ENCODE data around the gene RNF213. TPM values are rescaled to one million over a fixed set of nuclear protein-coding genes. Genes with fewer than 3 reads are reported as not detected.

Gene RNF213
- total and polyA plus RNA-seq, 9 donors = 21.5 to 89.1 (median 50.8) TPM

DNA sequence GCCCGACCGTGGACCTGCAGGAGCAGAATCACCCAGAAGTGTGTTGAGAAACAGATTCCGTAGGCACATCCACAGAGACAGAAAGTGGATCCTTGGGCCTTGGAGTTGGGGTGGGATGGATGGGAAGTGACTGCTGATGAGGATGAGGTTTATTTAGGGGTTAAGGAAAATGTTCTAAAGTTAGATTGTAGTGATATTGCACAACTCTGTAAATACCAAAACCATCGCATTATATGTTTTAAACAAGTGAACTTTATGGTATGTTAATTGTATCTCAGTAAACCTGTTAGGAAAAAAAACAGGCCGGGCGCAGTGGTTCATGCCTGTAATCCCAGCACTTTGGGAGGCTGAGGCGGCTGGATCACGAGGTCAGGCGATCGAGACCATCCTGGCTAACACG is 157.9 kb downstream of the RNF213 start:
- TF ChIP-seq EP300 (IDR thresholded peaks at IDR 0.05) = no peak
- TF ChIP-seq, protein P1, sequence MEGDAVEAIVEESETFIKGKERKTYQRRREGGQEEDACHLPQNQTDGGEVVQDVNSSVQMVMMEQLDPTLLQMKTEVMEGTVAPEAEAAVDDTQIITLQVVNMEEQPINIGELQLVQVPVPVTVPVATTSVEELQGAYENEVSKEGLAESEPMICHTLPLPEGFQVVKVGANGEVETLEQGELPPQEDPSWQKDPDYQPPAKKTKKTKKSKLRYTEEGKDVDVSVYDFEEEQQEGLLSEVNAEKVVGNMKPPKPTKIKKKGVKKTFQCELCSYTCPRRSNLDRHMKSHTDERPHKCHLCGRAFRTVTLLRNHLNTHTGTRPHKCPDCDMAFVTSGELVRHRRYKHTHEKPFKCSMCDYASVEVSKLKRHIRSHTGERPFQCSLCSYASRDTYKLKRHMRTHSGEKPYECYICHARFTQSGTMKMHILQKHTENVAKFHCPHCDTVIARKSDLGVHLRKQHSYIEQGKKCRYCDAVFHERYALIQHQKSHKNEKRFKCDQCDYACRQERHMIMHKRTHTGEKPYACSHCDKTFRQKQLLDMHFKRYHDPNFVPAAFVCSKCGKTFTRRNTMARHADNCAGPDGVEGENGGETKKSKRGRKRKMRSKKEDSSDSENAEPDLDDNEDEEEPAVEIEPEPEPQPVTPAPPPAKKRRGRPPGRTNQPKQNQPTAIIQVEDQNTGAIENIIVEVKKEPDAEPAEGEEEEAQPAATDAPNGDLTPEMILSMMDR (IDR thresholded peaks at IDR 0.05) = no peak
- no peak for TF ChIP-seq POLR2A (IDR thresholded peaks at IDR 0.05)
- Histone ChIP-seq H3K27me3 (no peaks in the 10 kb centered on the region), H3K36me3 (no peaks in the 10 kb centered on the region), H3K4me1 (ENCODE audit: insufficient read depth) (peaks cover 5% of the 10 kb centered on the region), H3K27ac (no peak overlapping the region), H3K4me3 (no peak overlapping the region), H3K9me3 (no peaks in the 10 kb centered on the region)
- 91 to 93% (median 93%) methylated on average over 11 of the region's 11 CpGs for WGBS, 3 donors
- intact Hi-C loops (cut with DNase I) = no loop called here
- no peak for DNase-seq

GRCh38 chr17:80419255-80419654 is 158.6 kb downstream of the RNF213 start:
- Histone ChIP-seq H3K9me3 (no peaks in the 10 kb centered on the region), H3K36me3 (no peaks in the 10 kb centered on the region), H3K4me3 (no peak overlapping the region), H3K4me1 (ENCODE audit: insufficient read depth) (peaks cover 4% of the 10 kb centered on the region), H3K27me3 (no peaks in the 10 kb centered on the region), H3K27ac (no peak overlapping the region)
- TF ChIP-seq POLR2A (IDR thresholded peaks at IDR 0.05) (no peak), EP300 (IDR thresholded peaks at IDR 0.05) (no peak)
- TF ChIP-seq, protein P1 (IDR thresholded peaks at IDR 0.05) = no peak
- no peak for DNase-seq
- WGBS, 3 donors = 79 to 82% (median 80%) methylated on average over 11 of the region's 11 CpGs
- intact Hi-C loops (cut with DNase I) = no loop called here

DNA sequence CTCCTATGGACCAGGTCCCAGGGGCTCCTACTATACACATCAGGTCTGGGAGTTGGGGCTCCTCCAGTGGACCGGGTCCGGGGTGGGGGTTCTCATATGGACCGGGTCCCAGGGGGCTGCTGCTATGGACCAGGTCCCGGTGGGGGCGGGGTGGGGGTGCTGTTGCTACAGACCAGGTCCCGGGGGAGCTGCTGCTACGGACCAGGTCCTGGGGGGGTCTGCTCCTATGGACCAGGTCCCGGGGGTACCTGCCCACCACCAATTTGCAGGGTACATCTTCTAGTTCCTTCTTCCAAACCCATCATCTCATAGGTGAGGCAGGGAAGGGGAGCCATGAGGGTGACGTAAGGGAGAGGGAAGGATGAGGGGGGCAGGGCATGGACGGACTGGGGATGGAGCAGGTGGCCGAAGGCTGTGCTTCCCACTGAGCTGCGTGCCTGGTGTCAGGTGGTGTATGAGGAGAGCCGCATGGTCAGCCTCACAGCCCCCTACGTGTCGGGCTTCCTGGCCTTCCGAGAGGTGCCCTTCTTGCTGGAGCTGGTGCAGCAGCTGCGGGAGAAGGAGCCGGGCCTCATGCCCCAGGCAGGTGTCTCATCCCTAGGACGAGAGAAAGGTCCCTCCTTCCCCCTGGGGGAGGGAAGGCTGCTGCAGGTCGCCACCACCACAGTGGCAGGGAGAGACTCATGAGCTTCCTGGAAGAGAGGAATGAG is 160.9 kb downstream of the RNF213 start:
- WGBS, 3 donors = 46 to 62% (median 47%) methylated on average over 17 to 20 of the region's 20 CpGs
- no peak for TF ChIP-seq EP300 (IDR thresholded peaks at IDR 0.05)
- TF ChIP-seq, protein P1 (IDR thresholded peaks at IDR 0.05) = no peak
- no peak for TF ChIP-seq POLR2A (IDR thresholded peaks at IDR 0.05)
- peak in 1 of 5 donors; percentile 20 for DNase-seq

DNA sequence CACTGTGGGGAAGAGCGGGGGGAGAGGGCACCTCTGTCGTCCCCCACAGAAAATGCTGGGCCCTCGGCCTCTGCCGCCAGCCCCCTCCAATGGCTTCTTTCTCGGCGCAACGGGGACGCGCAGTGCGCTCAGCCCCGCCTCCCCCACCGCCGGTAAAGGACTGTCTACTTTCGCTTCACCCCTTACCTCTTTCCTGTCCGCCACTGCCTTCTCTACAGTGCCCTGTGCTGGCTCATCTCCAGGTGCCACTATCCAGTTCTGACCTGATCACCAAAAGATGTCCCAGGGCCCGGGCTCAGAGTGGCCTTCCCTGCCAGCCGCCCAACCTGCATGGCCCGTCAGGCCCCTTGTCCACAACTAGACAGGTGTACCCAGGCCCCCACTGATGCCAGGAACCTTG is 161.6 kb downstream of the RNF213 start:
- no peak for TF ChIP-seq POLR2A (IDR thresholded peaks at IDR 0.05)
- no peak for TF ChIP-seq EP300 (IDR thresholded peaks at IDR 0.05)
- TF ChIP-seq, protein P1 (IDR thresholded peaks at IDR 0.05) = no peak
- Histone ChIP-seq H3K36me3 (no peaks in the 10 kb centered on the region), H3K4me3 (no peak overlapping the region), H3K27me3 (no peaks in the 10 kb centered on the region), H3K9me3 (no peaks in the 10 kb centered on the region), H3K27ac (no peak overlapping the region), H3K4me1 (ENCODE audit: insufficient read depth) (no peaks in the 10 kb centered on the region)
- WGBS, 3 donors = 71 to 74% (median 73%) methylated on average over 18 of the region's 18 CpGs
- intact Hi-C loops (cut with DNase I) = loop anchor here in 3 of 4 donors (10.0 kb wide), 2 partner anchors 153 to 683 kb away; no protein-coding TSS in a partner anchor
- peak in 3 of 5 donors; percentile 19 to 29 (median 21) for DNase-seq

More for the DNA sequence above, 160.9 kb downstream of the RNF213 start:
- Histone ChIP-seq H3K27me3 (no peaks in the 10 kb centered on the region), H3K27ac (no peak overlapping the region), H3K36me3 (no peaks in the 10 kb centered on the region), H3K4me1 (ENCODE audit: insufficient read depth) (no peaks in the 10 kb centered on the region), H3K4me3 (no peak overlapping the region), H3K9me3 (no peaks in the 10 kb centered on the region)
- intact Hi-C loops (cut with DNase I) = loop anchor here in 3 of 4 donors (10.0 kb wide), 2 partner anchors 153 to 683 kb away; no protein-coding TSS in a partner anchor
